Bronchial epithelial cell (primary cell): ENCODE data around the gene CBFB. TPM values are rescaled to one million over a fixed set of nuclear protein-coding genes. Genes with fewer than 3 reads are reported as not detected.

Experiments used
- DNase-seq: peaks from one replicate; pipeline ENCODE4 v3.0.0-alpha.2; 2010; ENCODE audit warnings: low read depth
- FAIRE-seq: peaks from 2 replicates; lab custom pipeline; 2011; peaks lifted over from hg19 to GRCh38; lab: Jason Lieb, UNC
- H3K27me3 ChIP-seq: 2 replicates; pipeline ENCODE4 v1.5.1; 2011; ENCODE audit warnings: low read length; ENCODE audit not compliant: control insufficient read depth, insufficient read depth
- H3K36me3 ChIP-seq: 2 replicates; pipeline ENCODE4 v1.5.1; 2011; ENCODE audit warnings: low read length; ENCODE audit not compliant: control insufficient read depth, insufficient read depth
- H3K4me3 ChIP-seq: 2 replicates; pipeline ENCODE4 v1.5.1; 2011; ENCODE audit warnings: mild to moderate bottlenecking, low read depth, low read length, control low read depth
- CTCF ChIP-seq: IDR thresholded peaks from 2 replicates; pipeline ENCODE4 v1.5.1; 2011; ENCODE audit warnings: mild to moderate bottlenecking, moderate library complexity, low read length, control low read depth, inconsistent platforms; ENCODE audit not compliant: insufficient read depth, severe bottlenecking
- total RNA-seq: library from RNA; depleted of rRNA; stranded (reverse); fragments of >200 nt; gene quantifications from 2 replicates; pipeline ENCODE4 v1.2.1, GENCODE V29; 2014

Gene CBFB
- total RNA-seq, 1 donor from 2014 or later, result 101 TPM

- Histone ChIP-seq H3K36me3 (peaks cover 6% of the 10 kb centered on the region), H3K4me3 (peak overlapping the region; percentile 58), H3K27me3 (no peaks in the 10 kb centered on the region)
- TF ChIP-seq CTCF, result peak; percentile 13
- DNase-seq (peak; percentile 15), FAIRE-seq (no peak)
Measured at GRCh38 chr16:67150047-67150832, 121.3 kb downstream of the CBFB start.

Other genes with a start within 250 kb of the CBFB start
- 0.26 TPM in 2 replicates for gene TERB1, start 227.6 kb upstream of the CBFB start, total RNA-seq
- 62.4 and 63.2 TPM in 2 replicates for gene NAE1, start 198.2 kb upstream of the CBFB start, total RNA-seq
- not detected in 2 replicates for gene CA7, start 184.7 kb upstream of the CBFB start, total RNA-seq
- 6.3 and 9.0 TPM in 2 replicates for gene PDP2, start 148.6 kb upstream of the CBFB start, total RNA-seq
- 1.8 and 5.8 TPM in 2 replicates for gene CDH16, start 110.3 kb upstream of the CBFB start, total RNA-seq
- 75.0 and 130 TPM in 2 replicates for gene RRAD, start 103.6 kb upstream of the CBFB start, total RNA-seq
- gene CIAO2B, start 94.7 kb upstream of the CBFB start, total RNA-seq, result 227 and 333 TPM in 2 replicates
- 78.2 and 434 TPM in 2 replicates for gene CES2, start 93.6 kb upstream of the CBFB start, total RNA-seq
- 1.6 and 6.3 TPM in 2 replicates for gene CES3, start 67.9 kb upstream of the CBFB start, total RNA-seq
- gene CES4A, start 40.6 kb upstream of the CBFB start, total RNA-seq, result 1.1 and 1.5 TPM in 2 replicates
- 7.6 and 16.3 TPM in 2 replicates for gene PHAF1, start 80.8 kb downstream of the CBFB start, total RNA-seq
- gene B3GNT9, start 121.8 kb downstream of the CBFB start, total RNA-seq, result 8.7 and 11.4 TPM in 2 replicates
- 31.9 and 35.8 TPM in 2 replicates for gene TRADD, start 130.8 kb downstream of the CBFB start, total RNA-seq
- gene FBXL8, start 130.8 kb downstream of the CBFB start, total RNA-seq, result 4.1 and 4.5 TPM in 2 replicates
- gene HSF4, start 135.6 kb downstream of the CBFB start, total RNA-seq, result 3.7 and 8.1 TPM in 2 replicates
- 28.2 and 37.8 TPM in 2 replicates for gene NOL3, start 141.4 kb downstream of the CBFB start, total RNA-seq
- gene MATCAP1, start 154.8 kb downstream of the CBFB start, total RNA-seq, result 5.5 and 5.8 TPM in 2 replicates
- gene EXOC3L1, start 161.0 kb downstream of the CBFB start, total RNA-seq, result not detected in 2 replicates
- gene E2F4, start 163.0 kb downstream of the CBFB start, total RNA-seq, result 47.1 and 47.6 TPM in 2 replicates
- gene ELMO3, start 170.0 kb downstream of the CBFB start, total RNA-seq, result 25.6 and 44.0 TPM in 2 replicates
- 35.1 and 56.9 TPM in 2 replicates for gene TMEM208, start 198.0 kb downstream of the CBFB start, total RNA-seq
- gene FHOD1, start 218.3 kb downstream of the CBFB start, total RNA-seq, result 2.0 and 2.6 TPM in 2 replicates
- 0.26 TPM in 2 replicates for gene SLC9A5, start 219.8 kb downstream of the CBFB start, total RNA-seq